NCI-H2196 treated with DMSO at 0.1 percent for 48 hours (cell line): Measurements from ENCODE around the gene ABHD17A.

Experiments used
- DNase-seq: peaks from one replicate; lab custom pipeline; 2025; ENCODE audit not compliant: unreplicated experiment; lab: John Stamatoyannopoulos, UW

Gene ABHD17A

DNA sequence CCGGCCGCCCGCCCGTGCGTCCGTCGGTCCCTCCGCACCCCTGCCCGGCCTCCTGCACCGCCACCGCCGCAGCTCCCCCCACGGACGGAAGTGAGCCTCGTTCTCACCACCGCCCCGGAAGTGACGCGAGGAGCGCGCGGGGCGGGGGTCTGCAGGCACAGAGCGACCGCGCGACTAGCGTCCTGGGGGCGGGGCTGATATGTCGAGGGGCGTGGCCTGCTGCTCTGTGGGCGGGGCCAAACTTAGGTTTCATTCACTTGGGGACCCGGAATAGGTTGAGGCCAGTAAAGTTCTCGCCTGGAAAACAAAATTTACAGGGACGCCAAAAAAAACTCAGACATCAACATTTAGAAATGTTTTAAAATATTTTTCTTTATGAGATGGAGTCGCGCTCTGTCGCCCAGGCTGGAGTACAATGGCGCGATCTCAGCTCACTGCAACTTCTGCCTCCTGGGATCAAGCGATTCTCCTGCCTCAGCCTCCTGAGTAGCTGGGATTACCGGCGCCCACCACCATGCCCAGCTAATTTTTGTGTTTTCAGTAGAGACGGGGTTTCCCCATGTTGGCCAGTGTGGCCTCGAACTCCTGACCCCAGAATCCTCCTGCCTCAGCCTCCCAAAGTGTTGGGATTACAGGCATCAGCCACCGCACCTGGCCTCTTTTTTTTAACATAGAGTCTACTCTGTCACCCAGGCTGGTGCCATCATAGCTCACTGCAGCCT, at the start of gene ABHD17A:
TSS of gene ABHD17A (minus strand) at position 99 of the 722 bp plus-strand sequence. CDS start 3,930 bp downstream, outside the sequence.
- DNase-seq, result peak; percentile 77

DNA sequence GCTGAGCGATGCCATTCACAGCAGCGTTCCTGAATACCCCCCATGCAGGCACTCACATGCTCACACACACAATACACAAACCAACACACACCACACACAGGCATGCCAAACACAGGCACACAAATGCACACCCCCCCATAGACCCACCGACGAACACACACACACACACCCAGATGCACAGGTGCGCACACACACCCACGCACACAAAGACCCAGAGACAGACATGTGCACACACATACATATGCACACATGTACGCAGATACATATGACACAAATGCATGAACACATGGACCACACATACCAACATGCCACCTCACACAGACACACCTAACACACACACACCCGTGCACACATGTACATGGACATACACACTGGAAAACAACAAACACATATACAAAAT, 48.6 kb upstream of the ABHD17A start:
- DNase-seq, result no peak

DNA sequence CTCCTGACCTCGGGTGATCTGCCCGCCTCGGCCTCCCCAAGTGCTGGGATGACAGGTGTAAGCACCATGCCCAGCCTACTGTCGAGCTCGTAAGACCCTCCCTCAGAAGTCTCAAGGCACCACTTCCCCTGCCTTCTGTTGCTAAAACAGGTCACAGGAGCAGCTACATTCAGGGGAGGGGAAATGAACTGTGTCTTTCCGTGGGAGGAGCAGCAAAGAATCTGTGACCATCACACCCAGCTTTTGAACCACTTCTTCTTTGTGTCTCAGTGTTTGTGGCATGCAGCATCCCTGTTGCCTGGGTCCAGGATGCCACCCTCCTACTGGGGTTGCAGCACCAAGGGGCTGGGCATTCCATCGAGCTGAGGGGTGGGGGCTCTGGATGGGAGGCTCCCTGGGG, 47.9 kb upstream of the ABHD17A start:
- DNase-seq, result no peak

DNA sequence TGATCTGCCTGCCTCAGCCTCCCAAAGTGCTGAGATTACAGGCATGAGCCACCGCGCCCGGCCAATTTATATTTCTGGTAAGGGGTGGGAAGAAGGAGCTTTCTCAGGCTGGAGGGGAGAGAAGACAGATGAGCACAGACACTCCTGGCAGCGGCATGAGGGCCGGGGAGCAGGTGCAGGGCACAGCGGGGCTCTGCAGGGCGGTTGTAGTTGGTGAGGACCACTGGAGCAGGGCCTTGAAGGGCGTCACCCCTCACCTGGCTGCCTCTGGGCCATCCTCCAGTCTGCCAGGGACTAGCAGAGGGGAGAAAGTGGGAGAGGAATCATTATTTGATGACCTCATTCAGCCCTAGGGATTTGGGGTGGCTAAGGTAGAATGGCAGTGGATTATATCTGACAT, 47.1 kb upstream of the ABHD17A start:
- DNase-seq, result no peak

DNA sequence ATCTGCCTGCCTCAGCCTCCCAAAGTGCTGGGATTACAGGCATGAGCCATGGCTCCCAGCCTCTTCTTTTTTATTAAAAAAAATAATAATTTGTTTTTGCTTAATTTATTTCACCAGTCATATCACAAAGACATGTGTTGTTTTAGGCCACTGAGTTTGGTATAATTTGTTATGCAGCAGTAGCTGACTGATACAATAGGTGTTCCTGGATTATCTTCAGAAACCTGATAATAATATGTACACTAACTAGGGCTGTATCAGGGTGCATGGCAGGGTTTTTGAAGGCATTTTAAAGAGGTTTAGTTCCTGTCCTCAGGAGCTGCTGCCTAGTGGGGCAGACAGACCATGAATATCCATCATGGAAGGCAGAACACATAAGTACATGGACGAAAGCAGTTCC, 46.1 kb upstream of the ABHD17A start:
- DNase-seq, result no peak

DNA sequence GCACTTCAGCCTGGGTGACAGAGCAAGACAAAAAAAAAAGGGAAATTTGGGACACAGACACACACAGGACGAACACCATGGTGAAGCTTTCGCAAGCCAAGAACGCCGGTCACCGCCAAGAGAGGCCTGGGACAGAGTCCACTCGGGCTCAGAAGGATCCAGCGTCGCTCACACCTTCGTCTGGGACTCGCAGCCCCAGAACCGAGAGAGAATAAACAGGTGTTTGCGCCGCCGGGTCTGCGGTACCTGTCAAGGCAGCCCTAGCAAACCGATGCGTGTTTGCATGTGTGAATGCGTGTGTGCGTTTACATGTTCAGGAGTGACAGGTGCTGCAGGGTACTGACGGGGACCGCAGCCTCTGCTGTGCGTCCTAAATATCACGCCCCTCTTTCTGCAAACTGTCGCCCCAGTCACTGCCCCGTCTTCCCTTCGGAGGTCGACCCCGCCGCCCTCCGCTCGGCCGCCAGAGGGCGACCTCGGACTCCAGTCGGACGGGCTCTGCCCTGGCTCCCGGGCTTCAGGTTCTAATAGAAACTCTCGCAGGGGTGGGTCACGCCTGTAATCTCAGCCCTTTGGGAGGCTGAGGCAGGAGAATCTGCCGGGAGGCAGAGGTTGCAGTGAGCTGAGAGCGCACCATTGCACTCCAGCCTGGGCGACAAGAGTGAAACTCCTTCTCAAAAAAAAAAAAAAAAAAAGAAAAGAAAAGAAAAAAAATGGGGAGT, 43.9 kb upstream of the ABHD17A start:
- peak; percentile 45 for DNase-seq

DNA sequence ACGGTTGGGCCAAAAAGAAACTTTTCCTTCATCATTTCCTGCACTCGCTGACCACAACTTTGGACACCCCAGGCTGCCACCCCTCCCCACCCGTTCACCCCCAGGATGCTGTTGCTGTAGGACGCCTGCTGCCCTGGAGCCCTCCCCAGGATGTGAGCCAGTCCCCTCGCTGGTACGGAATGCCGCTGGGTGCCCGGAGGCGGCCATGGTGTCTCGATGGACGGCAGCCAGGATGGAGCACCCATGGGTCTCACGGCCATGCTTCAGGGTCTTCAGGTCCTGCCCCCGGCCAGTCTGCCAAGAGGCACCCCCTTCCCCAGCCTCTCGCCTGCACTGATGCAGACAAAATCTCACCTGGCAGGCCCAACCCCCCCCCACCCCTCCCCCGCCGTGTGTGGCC, 40.2 kb upstream of the ABHD17A start:
- no peak for DNase-seq

DNA sequence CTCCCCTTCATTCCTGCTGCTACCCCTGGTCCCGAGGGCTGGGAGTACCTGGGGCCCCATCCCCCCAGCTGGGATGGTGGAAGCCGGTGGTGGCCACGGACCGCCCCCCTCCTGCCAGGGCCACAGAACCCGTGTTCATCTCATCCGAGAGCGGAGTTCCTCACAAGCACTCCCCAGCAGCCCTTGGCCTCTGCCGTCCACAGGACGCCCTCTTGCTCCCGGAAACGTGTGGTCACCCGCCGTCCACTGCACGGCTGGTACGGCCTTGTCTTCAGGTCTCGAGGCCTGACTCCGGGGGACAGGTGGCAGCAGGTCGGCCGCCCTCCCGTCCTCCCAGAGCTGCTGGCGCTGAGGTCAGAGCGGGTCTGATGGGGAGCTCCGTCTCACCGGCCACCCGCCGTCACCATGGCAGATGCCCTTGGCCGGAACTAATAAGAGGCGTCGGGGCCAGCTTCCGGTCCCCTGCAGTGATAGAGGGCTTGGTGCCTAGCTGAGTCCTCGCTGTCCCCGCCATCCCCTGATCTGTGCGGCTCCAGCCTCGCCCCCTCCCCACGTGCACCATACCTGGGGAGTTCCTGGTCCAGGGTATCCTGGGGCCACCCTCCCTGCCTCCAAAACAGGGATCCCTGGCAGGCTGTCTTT, 39.1 kb upstream of the ABHD17A start:
- no peak for DNase-seq

DNA sequence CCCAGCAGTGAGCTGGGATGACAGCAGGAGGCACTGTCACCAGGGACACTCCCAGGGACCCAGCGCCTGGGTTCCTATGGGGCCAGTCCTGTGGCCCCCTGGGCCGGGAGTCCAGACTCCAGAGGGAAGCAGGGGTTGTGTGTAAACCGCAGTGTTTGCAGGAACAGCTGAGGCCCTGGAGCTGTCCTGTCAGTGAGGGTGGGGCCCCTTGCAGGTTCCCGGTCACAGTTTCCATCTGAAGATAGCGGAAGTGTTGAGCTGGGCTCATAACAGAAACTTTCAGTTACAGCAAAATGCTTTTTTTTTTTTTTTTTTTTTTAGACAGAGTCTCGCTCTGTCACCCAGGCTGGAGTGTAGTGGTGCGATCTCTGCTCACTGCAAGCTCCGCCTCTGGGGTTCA, 38.0 kb upstream of the ABHD17A start:
- DNase-seq, result no peak

DNA sequence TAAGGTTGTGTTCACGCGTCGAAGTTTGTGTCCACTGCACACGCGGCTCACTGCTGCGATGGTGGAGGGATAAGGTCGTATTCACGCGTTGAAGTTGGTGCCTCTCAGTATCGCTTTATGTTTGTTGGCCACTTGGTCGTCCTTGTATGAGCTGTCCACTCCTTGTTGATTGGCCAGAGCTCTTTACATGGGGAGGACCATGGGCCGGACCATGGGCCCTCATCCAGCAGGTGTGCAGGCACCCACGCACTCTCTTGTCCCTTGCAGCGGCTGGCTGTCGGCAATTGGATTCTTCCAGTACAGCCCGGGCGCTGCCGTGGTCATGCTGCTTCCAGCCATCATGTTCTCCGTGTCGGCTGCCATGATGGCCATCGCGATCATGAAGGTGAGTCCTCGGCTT, 37.5 kb upstream of the ABHD17A start:
- no peak for DNase-seq

DNA sequence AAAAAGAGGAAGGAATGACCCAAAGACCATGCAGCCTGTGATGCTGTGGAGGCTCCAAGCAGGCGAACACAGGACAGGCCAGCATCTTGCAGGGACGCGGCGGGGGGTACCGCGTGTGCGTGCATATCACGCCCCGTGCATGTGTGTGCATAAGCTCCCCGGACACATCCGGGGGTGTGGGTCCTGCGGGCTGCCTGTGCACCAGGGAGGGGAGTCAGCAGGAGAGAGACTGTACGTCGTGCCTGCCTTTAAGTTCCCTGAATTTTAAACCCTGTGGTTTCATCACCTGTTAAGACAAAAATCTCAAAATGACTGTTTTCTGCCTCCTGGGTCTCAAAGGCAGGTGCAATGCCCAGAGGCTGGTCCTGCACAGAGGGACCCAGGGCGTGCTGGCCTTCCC, 36.5 kb upstream of the ABHD17A start:
- DNase-seq, result no peak

DNA sequence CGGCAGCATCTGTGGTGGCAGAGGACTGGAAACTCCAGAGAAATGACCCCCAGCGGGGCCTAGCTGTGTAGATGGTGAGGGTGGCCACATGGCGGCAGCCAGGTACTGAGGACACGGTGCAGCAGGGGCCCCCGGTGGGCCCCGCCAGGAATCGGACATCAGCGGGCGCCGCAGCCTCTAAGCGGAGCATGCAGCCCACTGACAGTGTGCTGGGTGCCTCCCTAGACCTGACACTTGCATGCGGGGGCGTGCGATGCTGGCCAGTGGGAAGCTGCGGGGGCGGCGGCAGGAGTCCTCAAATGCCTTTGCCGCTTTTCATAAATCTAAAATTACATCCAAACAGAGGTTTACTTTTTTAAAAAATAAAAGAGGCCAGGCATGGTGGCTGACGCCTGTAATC, 36.0 kb upstream of the ABHD17A start:
- no peak for DNase-seq

DNA sequence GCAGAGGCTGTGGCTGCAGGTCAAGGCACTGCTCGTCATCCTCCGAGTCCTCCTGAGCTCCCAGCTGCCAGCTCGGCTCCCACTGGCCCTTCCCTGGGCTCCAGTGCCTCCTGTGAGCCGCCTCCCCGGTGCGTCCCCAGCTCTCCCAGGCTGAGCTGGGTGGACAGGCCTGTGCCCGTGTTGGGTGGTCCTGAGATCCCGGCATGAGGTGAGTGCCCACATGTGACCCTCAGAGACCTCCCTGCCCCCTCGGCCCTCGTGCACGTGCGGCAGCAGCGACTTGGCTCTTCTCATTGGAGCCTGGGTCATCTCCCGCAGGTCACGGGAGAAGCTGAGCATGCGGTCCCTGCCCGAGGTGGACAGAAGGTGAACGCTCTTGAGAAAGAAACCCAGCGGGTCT, 35.3 kb upstream of the ABHD17A start:
- no peak for DNase-seq

DNA sequence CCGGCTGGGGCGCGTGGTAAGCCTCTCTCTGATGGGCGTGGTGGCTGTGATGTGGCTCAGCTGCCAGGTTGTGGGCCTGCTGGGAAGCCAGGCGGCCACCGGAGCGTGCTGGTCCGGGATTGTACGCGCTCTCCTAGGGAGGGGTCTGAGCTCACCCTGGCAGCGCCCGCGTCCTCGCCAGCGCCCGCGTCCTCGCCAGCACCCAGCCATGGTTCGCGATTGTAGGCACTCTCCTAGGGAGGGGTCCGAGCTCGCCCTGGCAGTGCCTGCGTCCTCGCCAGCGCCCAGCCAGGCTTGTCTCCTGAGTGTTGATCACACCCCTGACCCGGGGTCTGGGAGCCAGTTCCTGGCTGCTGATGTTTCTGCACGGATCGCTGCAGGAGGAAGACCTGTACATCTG, 33.7 kb upstream of the ABHD17A start:
- DNase-seq, result no peak

DNA sequence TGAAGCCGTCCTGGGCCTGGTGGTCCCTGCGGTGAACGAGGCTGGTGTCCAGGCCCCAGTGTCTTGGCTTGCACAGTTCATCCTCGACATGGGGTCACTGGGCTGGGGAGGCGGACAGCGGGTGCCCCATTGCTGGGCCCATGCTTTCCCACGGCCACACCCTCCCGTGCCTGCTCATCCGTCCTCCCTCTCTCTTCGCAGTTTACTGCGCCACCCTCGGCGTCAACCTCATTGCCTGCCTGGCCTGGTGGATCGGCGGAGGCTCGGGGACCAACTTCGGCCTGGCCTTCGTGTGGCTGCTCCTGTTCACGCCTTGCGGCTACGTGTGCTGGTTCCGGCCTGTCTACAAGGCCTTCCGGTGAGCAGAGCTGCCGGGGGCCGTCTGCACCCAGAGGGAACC, 32.6 kb upstream of the ABHD17A start:
- no peak for DNase-seq

DNA sequence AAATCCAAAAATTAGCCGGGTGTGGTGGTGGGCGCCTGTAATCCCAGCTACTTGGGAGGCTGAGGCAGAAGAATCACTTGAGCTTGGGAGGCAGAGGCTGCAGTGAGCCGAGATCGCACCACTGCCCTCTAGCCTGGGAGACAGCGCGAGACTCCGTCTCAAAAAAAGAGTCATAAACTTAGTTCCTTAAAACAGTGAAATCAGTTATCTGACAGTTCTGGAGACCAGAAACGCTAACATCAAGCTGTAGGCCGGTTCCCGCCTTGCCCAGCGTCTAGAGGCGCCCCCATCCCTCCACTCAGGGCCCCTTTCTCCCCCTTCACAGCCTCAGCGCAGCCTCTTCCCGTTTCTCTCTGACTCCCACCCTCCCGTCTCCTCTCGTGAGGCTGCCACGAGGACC, 31.9 kb upstream of the ABHD17A start:
- no peak for DNase-seq

DNA sequence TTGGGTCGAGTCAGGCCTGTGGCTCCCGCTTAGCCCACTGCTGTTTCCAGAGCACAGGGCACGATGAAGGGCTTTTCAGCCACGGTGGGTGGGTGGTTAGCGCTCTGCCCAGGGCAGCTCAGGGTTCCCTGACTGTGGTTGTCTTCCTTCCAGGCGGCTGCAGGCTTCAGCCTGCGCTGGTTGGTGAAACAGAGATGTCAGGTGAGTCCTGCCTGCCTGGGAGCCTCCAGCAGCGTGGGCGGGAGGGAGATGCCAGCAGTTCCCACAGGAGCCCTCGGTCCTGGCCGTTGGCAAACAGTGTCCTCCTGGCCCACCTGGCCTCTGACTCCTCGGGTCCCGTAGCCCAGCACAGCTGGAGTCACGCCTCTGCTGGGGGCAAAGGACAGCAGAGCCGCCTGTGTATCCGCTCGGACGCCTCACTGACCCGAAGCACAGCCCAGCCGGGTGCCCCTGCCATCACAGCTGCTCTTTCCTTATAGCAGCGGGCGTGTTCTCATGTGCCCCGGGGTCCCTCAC, 29.6 kb upstream of the ABHD17A start:
- no peak for DNase-seq

DNA sequence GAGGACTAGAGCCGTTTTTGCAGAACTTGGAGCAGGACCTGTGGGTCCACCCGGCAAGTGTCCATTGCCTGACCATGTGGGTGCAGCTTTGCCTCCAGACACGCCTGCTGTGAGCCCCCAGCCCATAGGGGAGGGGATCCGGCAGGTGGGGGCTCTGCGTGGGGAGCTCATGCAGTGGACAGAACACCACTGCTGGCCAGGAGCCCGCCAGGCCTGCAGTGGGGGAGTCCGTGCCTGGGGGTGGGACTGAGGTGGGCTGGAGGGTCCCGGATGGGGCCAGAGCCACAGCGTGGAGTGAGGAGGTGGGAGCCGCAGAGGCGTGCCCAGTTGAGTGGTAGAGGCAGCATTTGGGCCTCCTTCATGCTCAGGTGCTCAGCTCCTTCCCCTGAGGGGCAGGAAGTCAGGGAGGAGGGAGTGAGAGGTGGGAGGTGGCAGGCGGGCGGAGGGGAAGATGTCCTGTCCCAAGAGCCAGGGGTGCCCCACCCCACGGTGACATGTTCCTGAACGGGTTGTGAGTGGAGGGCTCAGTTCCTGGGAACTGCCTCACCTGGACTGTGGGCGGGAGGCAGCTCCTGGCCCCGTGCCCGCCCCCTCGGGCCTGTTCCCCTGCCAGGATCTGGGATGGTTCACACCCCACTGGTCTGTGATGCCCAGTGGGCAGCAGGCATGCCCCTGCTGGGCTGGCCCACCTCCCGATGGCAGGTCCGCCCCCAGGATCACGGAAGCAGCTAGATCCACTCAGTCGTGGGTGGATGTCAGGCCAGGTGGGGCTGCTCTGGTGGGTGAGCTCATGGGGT, 28.7 kb upstream of the ABHD17A start:
- DNase-seq, result no peak

DNA sequence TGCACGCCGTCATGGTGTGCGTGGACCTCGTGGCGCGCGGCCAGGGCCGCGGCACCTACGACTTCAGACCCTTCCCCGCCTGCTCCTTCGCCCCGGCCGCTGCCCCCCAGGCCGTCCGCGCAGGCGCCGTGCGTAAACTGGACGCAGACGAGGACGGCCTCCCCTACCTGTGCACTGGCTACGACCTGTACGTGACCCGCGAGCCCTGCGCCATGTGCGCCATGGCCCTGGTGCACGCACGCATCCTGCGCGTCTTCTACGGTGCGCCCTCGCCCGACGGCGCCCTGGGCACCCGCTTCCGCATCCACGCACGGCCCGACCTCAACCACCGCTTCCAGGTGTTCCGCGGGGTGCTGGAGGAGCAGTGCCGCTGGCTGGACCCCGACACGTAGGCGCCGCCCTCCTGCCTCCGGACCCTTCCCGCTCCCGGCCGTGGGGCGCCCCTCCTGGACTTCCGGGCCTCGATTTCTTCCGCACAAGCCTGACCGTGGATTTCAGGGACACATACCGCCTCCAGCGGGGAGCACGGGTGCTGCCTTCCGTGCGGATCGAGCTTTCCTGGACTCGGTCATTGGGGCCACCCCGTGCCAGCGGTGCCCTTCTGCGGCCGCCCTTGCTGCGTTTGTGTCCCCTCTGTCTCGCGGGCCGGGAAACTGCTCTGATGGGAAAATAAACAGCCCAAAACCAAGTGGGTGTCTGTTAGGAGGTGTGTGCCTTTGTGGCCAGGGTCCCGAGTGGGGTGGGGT, 27.6 kb upstream of the ABHD17A start:
- no peak for DNase-seq

DNA sequence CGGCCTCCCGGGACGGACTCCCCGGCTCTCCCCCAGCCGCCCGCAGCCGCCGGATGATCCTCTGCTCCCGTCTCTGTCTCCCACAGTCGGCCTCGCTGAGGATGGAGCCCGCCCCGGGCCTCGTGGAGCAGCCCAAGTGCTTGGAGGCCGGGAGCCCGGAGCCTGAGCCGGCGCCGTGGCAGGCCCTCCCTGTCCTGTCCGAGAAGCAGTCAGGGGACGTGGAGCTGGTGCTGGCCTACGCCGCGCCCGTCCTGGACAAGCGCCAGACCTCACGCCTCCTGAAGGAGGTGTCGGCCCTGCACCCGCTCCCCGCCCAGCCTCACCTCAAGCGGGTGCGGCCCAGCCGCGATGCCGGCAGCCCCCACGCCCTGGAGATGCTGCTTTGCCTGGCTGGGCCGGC, 26.7 kb upstream of the ABHD17A start:
- no peak for DNase-seq

DNA sequence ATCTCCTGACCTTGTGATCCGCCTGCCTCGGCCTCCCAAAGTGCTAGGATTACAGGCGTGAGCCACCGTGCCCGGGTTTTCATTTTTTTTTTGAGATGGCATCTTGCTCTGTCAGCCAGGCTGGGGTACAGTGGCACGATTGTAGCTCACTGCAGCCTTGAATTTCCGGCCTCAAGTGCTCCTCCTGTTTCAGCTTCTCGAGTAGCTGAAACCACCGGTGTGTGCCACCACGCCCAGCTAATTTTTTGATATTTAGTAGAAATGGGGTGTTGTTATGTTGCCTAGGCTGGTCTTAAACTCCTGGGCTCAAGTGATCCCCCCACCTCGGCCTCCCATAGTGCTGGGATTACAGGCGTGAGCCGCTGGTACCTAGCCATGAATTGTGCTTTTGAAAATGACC, 25.8 kb upstream of the ABHD17A start:
- no peak for DNase-seq
